Heart left ventricle (tissue), 16 donors: ENCODE data around the gene RAP1GDS1. TPM values are rescaled to one million over a fixed set of nuclear protein-coding genes. Genes with fewer than 3 reads are reported as not detected.
"Not testable (repeated sequence)": the region's sequence is repeated elsewhere in the genome, so short reads cannot be mapped to it uniquely, and the experiment has no call there.

Experiments used
- ATAC-seq, 4 donors: fragments of 200-7000 bp; cut with Tn5 transposase; one replicate each; pipeline ENCODE4 v1.9.1; 2020 to 2022; ENCODE audit warnings: moderate library complexity in 4 of 4, mild to moderate bottlenecking in 3 of 4, moderate number of reproducible peaks in 1 of 4
- DNase-seq, 5 donors: peaks; one replicate each; pipeline ENCODE4 v3.0.0-alpha.2; 2020
- H3K27ac ChIP-seq, 12 donors: fragments of 200-600 bp; sonication (generic) in 4 of 12; one replicate each; pipeline versions ENCODE4 v1.5.0 to v1.8.0; 2016 to 2022; ENCODE audit warnings: mild to moderate bottlenecking in 2 of 12
- H3K27me3 ChIP-seq, 9 donors: fragments of 200-600 bp; sonication (generic) in 2 of 9; one replicate each; pipeline versions ENCODE4 v1.5.1 to v1.8.0; 2016 to 2022; ENCODE audit warnings: mild to moderate bottlenecking in 3 of 9
- H3K36me3 ChIP-seq, 9 donors: fragments of 200-600 bp; sonication (generic) in 2 of 9; one replicate each; pipeline versions ENCODE4 v1.5.0 to v1.8.0; 2018 to 2022; ENCODE audit warnings: mild to moderate bottlenecking in 2 of 9
- H3K4me1 ChIP-seq, 12 donors: fragments of 200-600 bp; sonication (generic) in 4 of 12; one replicate each; pipeline versions ENCODE4 v1.5.0 to v1.8.0; 2016 to 2022; ENCODE audit warnings: mild to moderate bottlenecking in 3 of 12
- H3K4me3 ChIP-seq, 12 donors: fragments of 200-600 bp; sonication (generic) in 4 of 12; one replicate each; pipeline versions ENCODE4 v1.5.0 to v1.8.0; 2017 to 2022; ENCODE audit warnings: mild to moderate bottlenecking in 9 of 12, moderate library complexity in 4 of 12
- H3K9me3 ChIP-seq, 12 donors: fragments of 200-600 bp; sonication (generic) in 4 of 12; one replicate each; pipeline versions ENCODE4 v1.5.0 to v1.8.0; 2016 to 2022; ENCODE audit warnings: mild to moderate bottlenecking in 1 of 12
- POLR2A ChIP-seq, 2 donors: fragments of 450-650 bp; IDR thresholded peaks; one replicate each; pipeline ENCODE4 v1.6.1; 2017; ENCODE audit warnings: antibody characterized with exemption in 2 of 2, mild to moderate bottlenecking in 2 of 2, moderate library complexity in 2 of 2
- WGBS, 4 donors: extraction: QIAGEN DNeasy Blood & Tissue Kit in 2 of 4; methylation state at CpG; one replicate each; pipeline versions ENCODE4 v1.1.5 to v1.1.7; 2013 to 2018; 5-methylcytosine and 5-hydroxymethylcytosine counted together
- intact Hi-C, 10 donors: fragments of 100-400 bp; cut with DNase I; formaldehyde crosslinking; loops; one replicate each; pipeline versions ENCODE4 v1.11.1 to v1.14.2; 2022
- polyA plus RNA-seq, 2 donors: library from polyadenylated mRNA; stranded (reverse); fragments of 200-250 nt; gene quantifications; one replicate each; pipeline ENCODE4 v1.2.3, GENCODE V29; 2013
- total RNA-seq, 9 donors: library from RNA; depleted of rRNA in 2 of 9; stranded (reverse); fragments of >200 nt in 2 of 9; fragmentation: NEBNext Ultra II Directional in 3 of 9; extraction: Animal tissue kit (Norgen Biotek cat#: 25700) in 3 of 9; gene quantifications; one replicate each; pipeline versions ENCODE4 v1.1.0 to v1.2.4, GENCODE V29; 2016 to 2023
- TF ChIP-seq, protein P1 (sequence below), 12 donors: fragments of 200-600 bp; sonication (generic) in 4 of 12; IDR thresholded peaks; one replicate each; pipeline versions ENCODE4 v1.5.0 to v1.8.0; 2018 to 2022; ENCODE audit warnings: antibody characterized with exemption in 12 of 12, mild to moderate bottlenecking in 5 of 12
- donor health status: ischemic (EF 13 %, LVEDD 7.1; RV severe dilation, severe dysfunction).
- donor health status: healthy with polysubstance abuse.
- donor health status: DM: no; HTN: yes; CAD: no.
- donor health status: DM: no; HTN: no; CAD: no.
- donor health status: ischemic (EF 25% LVEDD 6.9; RV normal size, moderate dysfunction).
- donor health status: ischemic (EF 25% LVEDD 5.7; RV mildly dilated, moderate dysfunction).
- donor health status: healthy.
- donor health status: DM: yes; HTN: yes; CAD: no.
- donor health status: ischemic (EF 35%, LVEDD 5.7; RV mildly dilated, moderate dysfunction).
- donor health status: nonischemic (EF 11% LVEDD 7.7; RV severe dilation, severe dysfunction).
- donor health status: DM: yes; HTN: yes; CAD: no.
- donor health status: PGD.
- donor health status: ischemic (EF 29% LVEDD 5.4; RV normal size, mild dysfunction).
- donor health status: nonischemic (EF 23%, LVEDD 6.1; RV moderate dilation, normal function).

Gene RAP1GDS1
- total and polyA plus RNA-seq, 11 donors, result 4.2 to 26.6 (median 12.5) TPM

GRCh38 chr4:98406819-98407218 is 145.6 kb downstream of the RAP1GDS1 start:
- DNase-seq (no peak), ATAC-seq (no peak)
- Histone ChIP-seq H3K27me3 (no peaks in the 10 kb centered on the region), H3K4me3 (no peak overlapping the region), H3K9me3 (peaks cover 0 to 4% (median 0%) of the 10 kb centered on the region in 12 donors), H3K27ac (no peak overlapping the region), H3K36me3 (peaks cover 0 to 22% (median 7%) of the 10 kb centered on the region in 9 donors), H3K4me1 (no peaks in the 10 kb centered on the region)
- intact Hi-C loops, result no loop called here
- TF ChIP-seq POLR2A (IDR thresholded peaks at IDR 0.05), result no peak
- TF ChIP-seq, protein P1, sequence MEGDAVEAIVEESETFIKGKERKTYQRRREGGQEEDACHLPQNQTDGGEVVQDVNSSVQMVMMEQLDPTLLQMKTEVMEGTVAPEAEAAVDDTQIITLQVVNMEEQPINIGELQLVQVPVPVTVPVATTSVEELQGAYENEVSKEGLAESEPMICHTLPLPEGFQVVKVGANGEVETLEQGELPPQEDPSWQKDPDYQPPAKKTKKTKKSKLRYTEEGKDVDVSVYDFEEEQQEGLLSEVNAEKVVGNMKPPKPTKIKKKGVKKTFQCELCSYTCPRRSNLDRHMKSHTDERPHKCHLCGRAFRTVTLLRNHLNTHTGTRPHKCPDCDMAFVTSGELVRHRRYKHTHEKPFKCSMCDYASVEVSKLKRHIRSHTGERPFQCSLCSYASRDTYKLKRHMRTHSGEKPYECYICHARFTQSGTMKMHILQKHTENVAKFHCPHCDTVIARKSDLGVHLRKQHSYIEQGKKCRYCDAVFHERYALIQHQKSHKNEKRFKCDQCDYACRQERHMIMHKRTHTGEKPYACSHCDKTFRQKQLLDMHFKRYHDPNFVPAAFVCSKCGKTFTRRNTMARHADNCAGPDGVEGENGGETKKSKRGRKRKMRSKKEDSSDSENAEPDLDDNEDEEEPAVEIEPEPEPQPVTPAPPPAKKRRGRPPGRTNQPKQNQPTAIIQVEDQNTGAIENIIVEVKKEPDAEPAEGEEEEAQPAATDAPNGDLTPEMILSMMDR (IDR thresholded peaks at IDR 0.05), result no peak
- 97 to 99% (median 97%) methylated on average over 2 of the region's 2 CpGs for whole genome bisulfite sequencing, 4 donors

- intact Hi-C loops, result no loop called here
- Histone ChIP-seq H3K4me1 (no peaks in the 10 kb centered on the region), H3K27ac (no peak overlapping the region), H3K4me3 (no peak overlapping the region), H3K9me3 (peaks cover 0 to 18% (median 8%) of the 10 kb centered on the region in 12 donors), H3K27me3 (no peaks in the 10 kb centered on the region), H3K36me3 (peaks cover 0 to 21% (median 9%) of the 10 kb centered on the region in 9 donors)
- ATAC-seq (no peak), DNase-seq (no peak)
- TF ChIP-seq POLR2A (IDR thresholded peaks at IDR 0.05), result no peak
- TF ChIP-seq, protein P1 (IDR thresholded peaks at IDR 0.05), result no peak
- 95 to 98% (median 97%) methylated on average over 2 of the region's 2 CpGs for WGBS, 4 donors
Measured at GRCh38 chr4:98411731-98412130, 150.5 kb downstream of the RAP1GDS1 start.

- H3K36me3 ChIP-seq, result peaks cover 0 to 57% (median 49%) of the 10 kb centered on the region in 9 donors
Measured at GRCh38 chr4:98416844-98417243, 155.7 kb downstream of the RAP1GDS1 start.

DNA sequence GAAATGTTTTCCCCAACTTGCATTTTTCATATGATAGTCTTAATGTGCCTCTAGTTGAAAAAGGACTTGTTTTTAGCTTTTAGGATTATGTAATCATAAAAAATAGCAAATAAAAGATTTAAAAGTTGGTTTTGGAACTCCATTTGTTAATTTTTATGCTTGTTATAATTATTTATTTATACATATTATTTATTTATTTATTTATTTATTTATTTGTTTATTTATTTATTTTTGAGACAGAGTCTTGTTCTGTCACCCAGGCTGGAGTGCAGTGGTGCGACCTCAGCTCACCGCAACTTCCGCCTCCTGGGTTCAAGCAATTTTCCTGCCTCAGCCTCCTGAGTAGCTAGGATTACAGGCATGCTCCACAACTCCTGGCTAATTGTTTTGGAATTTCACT is 159.0 kb downstream of the RAP1GDS1 start:
- H3K27me3 ChIP-seq, H3K27ac ChIP-seq, ATAC-seq, intact Hi-C loops, H3K4me1 ChIP-seq, H3K9me3 ChIP-seq, H3K4me3 ChIP-seq, DNase-seq: not testable (repeated sequence)
- peaks cover 0 to 83% (median 67%) of the 10 kb centered on the region in 9 donors for H3K36me3 ChIP-seq
- WGBS, 4 donors, result 93 to 98% (median 97%) methylated on average over 3 of the region's 3 CpGs

More at GRCh38 chr4:98416844-98417243, 155.7 kb downstream of the RAP1GDS1 start:
- H3K27me3 ChIP-seq, result no peaks in the 10 kb centered on the region
- H3K4me3 ChIP-seq, result no peak overlapping the region
- H3K27ac ChIP-seq, result no peak overlapping the region
- intact Hi-C loops, result no loop called here
- ATAC-seq (no peak), DNase-seq (no peak)
- H3K9me3 ChIP-seq, result peaks cover 0 to 14% (median 8%) of the 10 kb centered on the region in 12 donors
- TF ChIP-seq POLR2A (IDR thresholded peaks at IDR 0.05), result no peak
- TF ChIP-seq, protein P1 (IDR thresholded peaks at IDR 0.05), result no peak
- no peaks in the 10 kb centered on the region for H3K4me1 ChIP-seq

DNA sequence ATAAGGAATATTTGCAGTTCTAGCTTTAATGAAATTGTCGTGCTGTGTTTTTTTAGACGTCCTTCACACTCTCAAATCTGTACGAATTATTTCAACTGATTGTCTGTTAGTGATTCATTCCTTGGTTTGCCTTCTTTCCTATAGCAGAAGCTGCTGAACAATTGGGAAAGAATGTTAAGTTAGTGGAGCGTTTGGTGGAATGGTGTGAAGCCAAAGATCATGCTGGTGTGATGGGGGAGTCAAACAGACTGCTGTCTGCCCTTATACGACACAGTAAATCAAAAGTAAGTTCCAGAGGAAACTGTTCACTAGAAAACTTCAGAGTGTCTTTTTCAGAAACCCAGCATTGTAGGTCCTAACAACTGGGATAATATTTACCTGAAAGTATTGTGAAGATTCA is 159.9 kb downstream of the RAP1GDS1 start:
- Histone ChIP-seq H3K4me3 (no peak overlapping the region), H3K9me3 (no peaks in the 10 kb centered on the region), H3K27me3 (no peaks in the 10 kb centered on the region), H3K4me1 (no peaks in the 10 kb centered on the region), H3K27ac (no peak overlapping the region), H3K36me3 (peaks cover 0 to 88% (median 67%) of the 10 kb centered on the region in 9 donors)
- DNase-seq (no peak), ATAC-seq (no peak)
- 92 to 97% (median 94%) methylated on average over 5 of the region's 5 CpGs for WGBS, 4 donors
- intact Hi-C loops, result no loop called here
- TF ChIP-seq POLR2A (IDR thresholded peaks at IDR 0.05), result no peak
- TF ChIP-seq, protein P1 (IDR thresholded peaks at IDR 0.05), result no peak
